H1 (cell line): ENCODE measurements around the gene SQOR. TPM values are rescaled to one million over a fixed set of nuclear protein-coding genes. Genes with fewer than 3 reads are reported as not detected.

Experiments
- CTCF ChIA-PET: fragments of 300-600 bp; sonication (Branson Sonifier 250); formaldehyde crosslinking; loops from one replicate; lab custom pipeline; 2021; ENCODE audit not compliant: partially characterized antibody; lab: Charles Lee
- POLR2A ChIA-PET: fragments of 300-600 bp; sonication (Branson Sonifier 250); formaldehyde crosslinking; loops from one replicate; lab custom pipeline; 2021; ENCODE audit warnings: inconsistent platforms; ENCODE audit not compliant: partially characterized antibody; lab: Charles Lee
- DNase-seq, 2 experiments: peaks; one replicate each; pipeline versions ENCODE4 v3.0.0 to v3.0.0-alpha.2; 2010 to 2022; ENCODE audit warnings: low spot score in 2 of 2, low read depth in 1 of 2, mixed read lengths in 1 of 2
- FAIRE-seq: peaks from 2 replicates; lab custom pipeline; 2011; peaks lifted over from hg19 to GRCh38; lab: Jason Lieb, UNC
- H2AFZ ChIP-seq: 2 replicates; pipeline ENCODE4 v1.8.1; 2012; ENCODE audit warnings: low read length, inconsistent platforms
- H2AK5ac ChIP-seq: 2 replicates; pipeline ENCODE4 v1.6.1; 2013; ENCODE audit warnings: low read depth, low read length
- H2BK120ac ChIP-seq: replicated peaks from 2 replicates; pipeline ENCODE3; 2013; ENCODE audit warnings: low read depth, low read length, inconsistent platforms
- H2BK12ac ChIP-seq: 2 replicates; pipeline ENCODE4 v1.6.1; 2013; ENCODE audit warnings: low read depth, low read length
- H2BK15ac ChIP-seq: 2 replicates; pipeline ENCODE4 v1.6.1; 2013; ENCODE audit warnings: low read length
- H2BK20ac ChIP-seq: 2 replicates; pipeline ENCODE4 v1.6.1; 2013; ENCODE audit warnings: low read length
- H2BK5ac ChIP-seq: 2 replicates; pipeline ENCODE4 v1.6.1; 2013; ENCODE audit warnings: low read depth, low read length
- H3K14ac ChIP-seq: 2 replicates; pipeline ENCODE4 v1.6.1; 2013; ENCODE audit warnings: inconsistent platforms; ENCODE audit not compliant: insufficient read length
- H3K18ac ChIP-seq: 2 replicates; pipeline ENCODE4 v1.6.1; 2013; ENCODE audit warnings: low read length; ENCODE audit errors: extremely low read depth
- H3K23ac ChIP-seq: 2 replicates; pipeline ENCODE4 v1.6.1; 2013; ENCODE audit warnings: inconsistent platforms; ENCODE audit not compliant: insufficient read length
- H3K23me2 ChIP-seq: 2 replicates; pipeline ENCODE4 v1.6.1; 2013; ENCODE audit warnings: low read depth, low read length
- H3K27ac ChIP-seq: 2 replicates; pipeline ENCODE4 v1.6.1; 2011; ENCODE audit warnings: low read depth, low read length, inconsistent platforms
- H3K27me3 ChIP-seq, 4 experiments: replicated peaks in 1 of 4; 1 replicate in 1 of 4; 2 replicates in 3 of 4; pipeline versions ENCODE4 v1.6.1 to v1.8.1; 2011 to 2013; ENCODE audit warnings: low read length in 3 of 4, mild to moderate bottlenecking in 3 of 4, inconsistent platforms in 2 of 4, mixed read lengths in 2 of 4, moderate library complexity in 1 of 4; ENCODE audit not compliant: control insufficient read depth in 3 of 4, insufficient read depth in 3 of 4; ENCODE audit errors: extremely low read depth in 1 of 4
- H3K36me3 ChIP-seq, 4 experiments: 2 replicates each; pipeline versions ENCODE4 v1.6.1 to v1.8.1; 2011 to 2013; ENCODE audit warnings: mild to moderate bottlenecking in 4 of 4, low read length in 3 of 4, moderate library complexity in 2 of 4, control low read depth in 1 of 4, inconsistent platforms in 1 of 4; ENCODE audit not compliant: insufficient read depth in 4 of 4, control insufficient read depth in 2 of 4
- H3K4ac ChIP-seq: replicated peaks from 2 replicates; pipeline ENCODE3; 2013; ENCODE audit warnings: low read length, low read depth, mixed read lengths, inconsistent platforms; ENCODE audit not compliant: insufficient read length
- H3K4me1 ChIP-seq, 4 experiments: replicated peaks in 1 of 4; 1 replicate in 1 of 4; 2 replicates in 3 of 4; pipeline versions ENCODE4 v1.6.1 to v1.8.1; 2011 to 2013; ENCODE audit warnings: low read length in 3 of 4, inconsistent platforms in 2 of 4, mixed read lengths in 1 of 4; ENCODE audit not compliant: insufficient read depth in 4 of 4, control insufficient read depth in 3 of 4
- H3K4me2 ChIP-seq, 2 experiments: 2 replicates each; pipeline versions ENCODE4 v1.6.1 to v1.8.1; 2011 to 2013; ENCODE audit warnings: low read depth in 2 of 2, low read length in 2 of 2, control low read depth in 1 of 2, inconsistent platforms in 1 of 2, mild to moderate bottlenecking in 1 of 2; ENCODE audit not compliant: insufficient read depth in 1 of 2
- H3K4me3 ChIP-seq, 4 experiments: fragments of 200-600, 300-600 bp in 1 of 4; sonication (generic), shearing (Covaris generic), sonication (Bioruptor Twin) in 1 of 4; 2 replicates each; pipeline versions ENCODE4 v1.5.1 to v1.8.1; 2011 to 2016; ENCODE audit warnings: low read length in 4 of 4, low read depth in 3 of 4, control low read depth in 2 of 4, inconsistent platforms in 2 of 4, mild to moderate bottlenecking in 2 of 4, mixed read lengths in 1 of 4, moderate library complexity in 1 of 4; ENCODE audit not compliant: insufficient read depth in 2 of 4; ENCODE audit errors: extremely low read depth in 1 of 4
- H3K56ac ChIP-seq: replicated peaks from 2 replicates; pipeline ENCODE3; 2013; ENCODE audit warnings: low read depth, mild to moderate bottlenecking, mixed read lengths, low read length, inconsistent platforms; ENCODE audit not compliant: insufficient read length
- H3K79me1 ChIP-seq: 2 replicates; pipeline ENCODE4 v1.6.1; 2013; ENCODE audit warnings: low read depth, low read length, control low read depth
- H3K79me2 ChIP-seq, 2 experiments: 2 replicates each; pipeline versions ENCODE4 v1.6.1 to v1.8.1; 2012 to 2013; ENCODE audit warnings: low read length in 2 of 2, mild to moderate bottlenecking in 2 of 2, inconsistent platforms in 1 of 2; ENCODE audit not compliant: insufficient read depth in 2 of 2, control insufficient read depth in 1 of 2
- H3K9ac ChIP-seq, 4 experiments: replicated peaks in 1 of 4; 1 replicate in 1 of 4; 2 replicates in 3 of 4; pipeline versions ENCODE4 v1.6.1 to v1.8.1; 2011 to 2013; ENCODE audit warnings: low read depth in 3 of 4, low read length in 3 of 4, control low read depth in 2 of 4, mild to moderate bottlenecking in 2 of 4, moderate library complexity in 2 of 4, inconsistent platforms in 1 of 4; ENCODE audit errors: extremely low read depth in 1 of 4
- H3K9me3 ChIP-seq, 2 experiments: 2 replicates each; pipeline versions ENCODE4 v1.6.1 to v1.8.1; 2012 to 2013; ENCODE audit warnings: mild to moderate bottlenecking in 2 of 2, moderate library complexity in 2 of 2, control low read depth in 1 of 2, inconsistent platforms in 1 of 2, low read depth in 1 of 2, low read length in 1 of 2, mixed read lengths in 1 of 2; ENCODE audit not compliant: insufficient read depth in 2 of 2
- H4K20me1 ChIP-seq, 2 experiments: replicated peaks in 1 of 2; 2 replicates each; pipeline versions ENCODE3 to v1.8.1; 2011 to 2013; ENCODE audit warnings: inconsistent platforms in 2 of 2, low read length in 2 of 2, mild to moderate bottlenecking in 1 of 2; ENCODE audit not compliant: insufficient read depth in 2 of 2, control insufficient read depth in 1 of 2
- H4K5ac ChIP-seq: 2 replicates; pipeline ENCODE4 v1.6.1; 2013; ENCODE audit warnings: low read length, low read depth, mixed read lengths, inconsistent platforms; ENCODE audit not compliant: insufficient read length
- H4K8ac ChIP-seq: 2 replicates; pipeline ENCODE4 v1.8.0; 2013; ENCODE audit warnings: mild to moderate bottlenecking, moderate library complexity, low read length, inconsistent platforms; ENCODE audit not compliant: insufficient read depth; ENCODE audit errors: extremely low read depth
- H4K91ac ChIP-seq: replicated peaks from 2 replicates; pipeline ENCODE3; 2013; ENCODE audit warnings: low read length, mixed read lengths, inconsistent platforms; ENCODE audit not compliant: insufficient read length
- TAF7 ChIP-seq: optimal IDR thresholded peaks from 2 replicates; pipeline ENCODE3; 2011; ENCODE audit warnings: low read depth, mild to moderate bottlenecking, inconsistent platforms, low read length, moderate library complexity, borderline replicate concordance
- WGBS, 2 experiments: shearing (Covaris generic) in 1 of 2; methylation state at CpG; one replicate each; pipeline versions ENCODE4 v1.1.6 to v1.1.7; 2013 to 2015; ENCODE audit warnings: low lambda C conversion rate in 2 of 2, mixed read lengths in 2 of 2, inconsistent platforms in 1 of 2, low coverage in 1 of 2, missing lambda C conversion rate in 1 of 2; ENCODE audit not compliant: insufficient replicate concordance in 2 of 2, insufficient coverage in 1 of 2, insufficient read length in 1 of 2; ENCODE audit errors: extremely low coverage in 1 of 2, missing lambda C conversion rate in 1 of 2; 5-methylcytosine and 5-hydroxymethylcytosine counted together
- polyA plus RNA-seq, 7 experiments: library from polyadenylated mRNA; depleted of rRNA in 3 of 7; stranded (reverse) in 5 of 7; unstranded in 2 of 7; fragments of >200 nt in 5 of 7; fragments of 200-250 nt in 2 of 7; gene quantifications; 1 replicate in 5 of 7; 2 replicates in 1 of 7; 4 replicates in 1 of 7; pipeline versions ENCODE4 v1.2.1 to v1.2.3, GENCODE V29; 2011 to 2013; ENCODE audit warnings: missing spikeins in 2 of 7, mixed read lengths in 2 of 7
- total RNA-seq: library from RNA; stranded (reverse); fragmentation: NEBNext Ultra II Directional; extraction: Animal tissue kit (Norgen Biotek cat#: 25700); gene quantifications from 2 replicates; pipeline ENCODE4 v1.2.1, GENCODE V29; 2021

The SQOR gene
- total and polyA plus RNA-seq, 2 of the 8 experiments (the other 6 are each of a cell fraction or from before 2014, with no cell fraction given): 0.20 to 0.22 TPM

GRCh38 chr15:45612790-45613415 is 21.9 kb upstream of the SQOR start:
- no peak overlapping the region for H3K4me3 ChIP-seq
- H4K8ac ChIP-seq: no peak overlapping the region
- no peak overlapping the region for H2BK15ac ChIP-seq
- H3K79me1 ChIP-seq: no peaks in the 10 kb centered on the region
- H3K4ac ChIP-seq: no peak overlapping the region
- H3K4me2 ChIP-seq: no peak overlapping the region
- H4K91ac ChIP-seq: no peak overlapping the region
- no peak overlapping the region for H2BK120ac ChIP-seq
- no peak overlapping the region for H3K18ac ChIP-seq
- DNase-seq (no peak), FAIRE-seq (no peak)
- no peak overlapping the region for H2AFZ ChIP-seq
- no peaks in the 10 kb centered on the region for H3K4me1 ChIP-seq
- ChIA-PET CTCF (interaction anchor here (0.8 to 3.5 kb wide), 17 partner anchors 9 to 211 kb away, joined by 3 to 19 read pairs (median 4); a partner anchor contains a TSS), POLR2A (interaction anchor here (0.7 kb wide), 1 partner anchor 334 kb away, joined by 3 read pairs; no protein-coding TSS in a partner anchor)
- no peaks in the 10 kb centered on the region for H3K23me2 ChIP-seq
- no peak overlapping the region for H4K5ac ChIP-seq
- no peak overlapping the region for H2BK20ac ChIP-seq
- H3K79me2 ChIP-seq: no peaks in the 10 kb centered on the region
- H3K9me3 ChIP-seq: no peaks in the 10 kb centered on the region
- no peak overlapping the region for H2AK5ac ChIP-seq
- H3K27me3 ChIP-seq: no peaks in the 10 kb centered on the region
- H2BK5ac ChIP-seq: no peak overlapping the region
- H3K27ac ChIP-seq: no peak overlapping the region
- H3K56ac ChIP-seq: no peak overlapping the region
- H3K36me3 ChIP-seq: no peaks in the 10 kb centered on the region
- no peak overlapping the region for H3K14ac ChIP-seq
- H4K20me1 ChIP-seq: no peaks in the 10 kb centered on the region
- H3K23ac ChIP-seq: no peak overlapping the region
- no peak overlapping the region for H2BK12ac ChIP-seq
- 65% methylated on average over 1 of the region's 1 CpG; no CpG with 5 or more reads in 1 of the 2 experiments for WGBS, 2 experiments
- TF ChIP-seq TAF7: no peak
- TF ChIP-seq, all 59 proteins: peak for 0
- H3K9ac ChIP-seq: no peak overlapping the region
